HepG2 (cell line): ENCODE measurements around the gene SLC39A2. TPM values are rescaled to one million over a fixed set of nuclear protein-coding genes. Genes with fewer than 3 reads are reported as not detected.

Experiments used
- DZIP1 ChIP-seq: sonication (generic); formaldehyde crosslinking; IDR thresholded peaks from 2 replicates; pipeline ENCODE4 v1.5.0; 2020; ENCODE audit warnings: mild to moderate bottlenecking, missing genetic modification reagents
- KLF16 ChIP-seq, 2 experiments: sonication (generic) in 1 of 2; formaldehyde crosslinking in 1 of 2; IDR thresholded peaks; 2 replicates each; pipeline versions ENCODE4 v1.6.1 to v1.8.0; 2016 to 2023; ENCODE audit warnings: missing genetic modification reagents in 2 of 2, missing compliant biosample characterization in 1 of 2
- MNT ChIP-seq: fragments of 450-650 bp; IDR thresholded peaks from 2 replicates; pipeline ENCODE4 v1.6.1; 2016
- NR3C1 ChIP-seq: sonication (generic); formaldehyde crosslinking; IDR thresholded peaks from 2 replicates; pipeline ENCODE4 v1.4.0; 2020; ENCODE audit warnings: missing genetic modification reagents
- STAT5B ChIP-seq: sonication (generic); formaldehyde crosslinking; IDR thresholded peaks from 2 replicates; pipeline ENCODE4 v1.4.0; 2020; ENCODE audit warnings: missing genetic modification reagents
- ZBTB2 ChIP-seq: sonication (generic); formaldehyde crosslinking; IDR thresholded peaks from 2 replicates; pipeline ENCODE4 v1.8.0; 2022; ENCODE audit warnings: low read depth, missing genetic modification reagents
- ZNF160 ChIP-seq: sonication (generic); formaldehyde crosslinking; IDR thresholded peaks from 2 replicates; pipeline ENCODE4 v1.8.0; 2022; ENCODE audit warnings: mild to moderate bottlenecking, inconsistent platforms, missing genetic modification reagents
- ZNF260 ChIP-seq: sonication (generic); formaldehyde crosslinking; IDR thresholded peaks from 2 replicates; pipeline ENCODE4 v1.4.0; 2020; ENCODE audit warnings: missing genetic modification reagents, low read depth, mild to moderate bottlenecking, borderline replicate concordance
- ZNF280D ChIP-seq: sonication (generic); formaldehyde crosslinking; IDR thresholded peaks from 2 replicates; pipeline ENCODE4 v1.5.1; 2020; ENCODE audit warnings: mild to moderate bottlenecking, missing genetic modification reagents
- ZNF512 ChIP-seq: sonication (generic); formaldehyde crosslinking; IDR thresholded peaks from 2 replicates; pipeline ENCODE4 v1.4.0; 2020; ENCODE audit warnings: mild to moderate bottlenecking, missing genetic modification reagents
- ZNF609 ChIP-seq: sonication (generic); formaldehyde crosslinking; IDR thresholded peaks from 2 replicates; pipeline ENCODE4 v1.4.0; 2020; ENCODE audit warnings: mild to moderate bottlenecking, missing genetic modification reagents, borderline replicate concordance
- ZNF775 ChIP-seq: sonication (generic); formaldehyde crosslinking; IDR thresholded peaks from 2 replicates; pipeline ENCODE4 v1.4.0; 2020; ENCODE audit warnings: missing genetic modification reagents, mild to moderate bottlenecking, moderate library complexity, borderline replicate concordance
- ZNF816 ChIP-seq: sonication (generic); formaldehyde crosslinking; IDR thresholded peaks from 2 replicates; pipeline ENCODE4 v1.8.0; 2022; ENCODE audit warnings: missing genetic modification reagents, mild to moderate bottlenecking, borderline replicate concordance
- polyA plus RNA-seq, 8 experiments: library from polyadenylated mRNA; depleted of rRNA in 3 of 8; stranded (reverse) in 7 of 8; unstranded in 1 of 8; fragments of >200 nt; fragmentation: Illumina TruSeq in 4 of 8; extraction: Trizol in 4 of 8; gene quantifications; 2 replicates each; pipeline versions ENCODE4 v1.2.1 to v1.2.3, GENCODE V29; 2011 to 2016; ENCODE audit warnings: low read depth in 4 of 8, missing spikeins in 1 of 8, mixed read lengths in 1 of 8; ENCODE audit not compliant: insufficient read depth in 1 of 8
- total RNA-seq, 5 experiments: library from RNA; depleted of rRNA; stranded (reverse); fragments of >200 nt; fragmentation: Illumina TruSeq; extraction: Trizol; gene quantifications; 2 replicates each; pipeline ENCODE4 v1.2.3, GENCODE V29; 2016; ENCODE audit warnings: low read depth in 1 of 5

Gene SLC39A2
- total and polyA plus RNA-seq, 2 of the 13 experiments (the other 11 are each of a cell fraction or from before 2014, with no cell fraction given), result 0.08 to 0.11 TPM

GRCh38 chr14:21048638-21049037 is 49.5 kb downstream of the SLC39A2 start (continued):
- TF ChIP-seq NR3C1 (no peak), ZNF775 (no peak), STAT5B (CRISPR knock-in tag) (no peak), ZBTB2 (CRISPR knock-in tag) (no peak), KLF16 (CRISPR knock-in tag; IDR thresholded peaks at IDR 0.05) (no peak), ZNF280D (no peak), ZNF160 (no peak), ZNF260 (CRISPR knock-in tag) (no peak), ZNF512 (CRISPR knock-in tag) (no peak), ZNF609 (CRISPR knock-in tag) (no peak), ZNF816 (CRISPR knock-in tag) (no peak), DZIP1 (CRISPR knock-in tag) (no peak), MNT (no peak)
